SK-N-SH (cell line): Measurements from ENCODE around the gene G3BP1. TPM values are rescaled to one million over a fixed set of nuclear protein-coding genes. Genes with fewer than 3 reads are reported as not detected.

Experiments
- CTCF ChIA-PET: fragments of 300-600, 350-600 bp; formaldehyde crosslinking; extraction: SDS; loops from one replicate; lab custom pipeline; 2021; lab: Yijun Ruan, JAX
- POLR2A ChIA-PET: fragments of 350-600 bp; sonication (Branson Sonifier 250); formaldehyde crosslinking; extraction: SDS; loops from one replicate; lab custom pipeline; 2020; ENCODE audit warnings: antibody characterized with exemption, inconsistent platforms; lab: Yijun Ruan, JAX
- DNase-seq: peaks from one replicate; pipeline ENCODE4 v3.0.0; 2012
- H2AFZ ChIP-seq: fragments of 200-600 bp; sonication (generic); 2 replicates; pipeline ENCODE4 v1.8.1; 2016; ENCODE audit warnings: antibody characterized with exemption, mild to moderate bottlenecking, low read depth
- H3F3A ChIP-seq: fragments of 200-600 bp; sonication (generic); replicated peaks from 2 replicates; pipeline ENCODE3; 2016; ENCODE audit warnings: antibody characterized with exemption, mild to moderate bottlenecking; ENCODE audit not compliant: insufficient read depth
- H3K27ac ChIP-seq, 2 experiments: fragments of 200-500 bp in 1 of 2; fragments of 200-600 bp in 1 of 2; sonication (Bioruptor generic) in 1 of 2; sonication (generic), shearing (Covaris generic) in 1 of 2; 2 replicates each; pipeline versions ENCODE4 v1.5.1 to v1.6.1; 2014 to 2016; ENCODE audit warnings: low read depth in 2 of 2, inconsistent platforms in 1 of 2, low read length in 1 of 2, mild to moderate bottlenecking in 1 of 2, mixed read lengths in 1 of 2
- H3K27me3 ChIP-seq: fragments of 200-600 bp; sonication (generic), shearing (Covaris generic); 2 replicates; pipeline ENCODE4 v1.6.1; 2016; ENCODE audit warnings: mixed run types; ENCODE audit not compliant: insufficient read depth
- H3K36me3 ChIP-seq, 2 experiments: fragments of 200-500 bp in 1 of 2; fragments of 200-600 bp in 1 of 2; sonication (Bioruptor generic) in 1 of 2; sonication (generic) in 1 of 2; replicated peaks in 1 of 2; 2 replicates each; pipeline versions ENCODE3 to v1.5.1; 2014 to 2016; ENCODE audit warnings: low read length in 1 of 2, mild to moderate bottlenecking in 1 of 2; ENCODE audit not compliant: insufficient read depth in 2 of 2, control insufficient read depth in 1 of 2
- H3K4me1 ChIP-seq, 2 experiments: fragments of 200-500 bp in 1 of 2; fragments of 200-600 bp in 1 of 2; sonication (Bioruptor generic) in 1 of 2; sonication (generic), shearing (Covaris generic) in 1 of 2; 2 replicates each; pipeline versions ENCODE4 v1.5.1 to v1.6.1; 2014 to 2016; ENCODE audit warnings: low read depth in 1 of 2, low read length in 1 of 2, mixed run types in 1 of 2; ENCODE audit not compliant: insufficient read depth in 2 of 2, control insufficient read depth in 1 of 2
- H3K4me2 ChIP-seq: fragments of 200-600 bp; sonication (generic), shearing (Covaris generic); 2 replicates; pipeline ENCODE4 v1.6.1; 2017; ENCODE audit warnings: mixed run types
- H3K4me3 ChIP-seq, 2 experiments: fragments of 200-500 bp in 1 of 2; fragments of 200-600 bp in 1 of 2; sonication (Bioruptor generic) in 1 of 2; sonication (generic), shearing (Covaris generic) in 1 of 2; 2 replicates each; pipeline versions ENCODE4 v1.5.1 to v1.8.1; 2014 to 2016; ENCODE audit warnings: low read depth in 2 of 2, inconsistent platforms in 1 of 2, low read length in 1 of 2, mild to moderate bottlenecking in 1 of 2, mixed read lengths in 1 of 2, moderate library complexity in 1 of 2
- H3K79me2 ChIP-seq: fragments of 200-600 bp; sonication (generic); 2 replicates; pipeline ENCODE4 v1.8.1; 2017; ENCODE audit warnings: mild to moderate bottlenecking; ENCODE audit not compliant: insufficient read depth
- H3K9ac ChIP-seq: fragments of 200-600 bp; sonication (generic); 2 replicates; pipeline ENCODE4 v1.6.1; 2017; ENCODE audit warnings: mixed run types
- H3K9me2 ChIP-seq: fragments of 200-600 bp; sonication (generic); 2 replicates; pipeline ENCODE4 v1.6.1; 2017; ENCODE audit warnings: mixed run types
- H3K9me3 ChIP-seq: fragments of 200-600 bp; sonication (generic); 2 replicates; pipeline ENCODE4 v1.6.1; 2017; ENCODE audit warnings: mixed run types, mild to moderate bottlenecking, moderate library complexity
- H4K20me1 ChIP-seq: fragments of 200-600 bp; sonication (generic); 2 replicates; pipeline ENCODE4 v1.6.1; 2017; ENCODE audit warnings: mild to moderate bottlenecking, mixed run types; ENCODE audit not compliant: insufficient read depth
- CHD2 ChIP-seq: fragments of 150-350 bp; IDR thresholded peaks from 2 replicates; pipeline ENCODE4 v1.6.1; 2018; ENCODE audit warnings: low read length; ENCODE audit not compliant: partially characterized antibody
- CTCF ChIP-seq: fragments of 200-600 bp; sonication (generic); IDR thresholded peaks from 2 replicates; pipeline ENCODE4 v1.6.1; 2017; ENCODE audit warnings: antibody characterized with exemption, mild to moderate bottlenecking, moderate library complexity
- EZH2phosphoT487 ChIP-seq: fragments of 200-600 bp; sonication (generic); IDR thresholded peaks from 2 replicates; pipeline ENCODE4 v1.6.1; 2017; ENCODE audit warnings: low read depth, mixed run types, mild to moderate bottlenecking, antibody characterized with exemption, moderate library complexity, borderline replicate concordance
- FOXJ3 ChIP-seq: sonication (generic); formaldehyde crosslinking; IDR thresholded peaks from 2 replicates; pipeline ENCODE4 v1.5.1; 2020; ENCODE audit warnings: mild to moderate bottlenecking, missing genetic modification reagents
- GABPA ChIP-seq: IDR thresholded peaks from 2 replicates; pipeline ENCODE4 v1.4.0; 2012; ENCODE audit warnings: low read depth, mild to moderate bottlenecking
- MXI1 ChIP-seq: IDR thresholded peaks from 2 replicates; pipeline ENCODE4 v1.6.1; 2012; ENCODE audit warnings: mild to moderate bottlenecking, low read depth, low read length, improper control_type of control experiment
- PBX3 ChIP-seq: IDR thresholded peaks from 2 replicates; pipeline ENCODE4; 2012
- POLR2AphosphoS5 ChIP-seq: IDR thresholded peaks from 2 replicates; pipeline ENCODE4 v1.6.1; 2012; ENCODE audit warnings: low read depth, low read length
- RXRA ChIP-seq: IDR thresholded peaks from 2 replicates; pipeline ENCODE4 v1.4.0; 2012; ENCODE audit warnings: low read depth, mild to moderate bottlenecking, borderline replicate concordance
- SIN3A ChIP-seq: IDR thresholded peaks from 2 replicates; pipeline ENCODE4 v1.6.1; 2012; ENCODE audit warnings: low read depth, mild to moderate bottlenecking, low read length, moderate library complexity, borderline replicate concordance
- TCF12 ChIP-seq: IDR thresholded peaks from 2 replicates; pipeline ENCODE4 v1.4.0; 2012
- TEAD4 ChIP-seq: IDR thresholded peaks from 2 replicates; pipeline ENCODE4 v1.4.0; 2012; ENCODE audit warnings: mild to moderate bottlenecking, borderline replicate concordance; ENCODE audit not compliant: insufficient read depth
- USF2 ChIP-seq: fragments of 150-350 bp; IDR thresholded peaks from 2 replicates; pipeline ENCODE4 v1.6.1; 2017; ENCODE audit warnings: antibody characterized with exemption, low read length, low read depth, borderline replicate concordance
- YY1 ChIP-seq: IDR thresholded peaks from 2 replicates; pipeline ENCODE4 v1.4.0; 2012; ENCODE audit warnings: low read depth, mild to moderate bottlenecking
- WGBS: methylation state at CpG from one replicate; pipeline ENCODE4 v1.1.6; 2017; ENCODE audit warnings: low lambda C conversion rate; 5-methylcytosine and 5-hydroxymethylcytosine counted together
- polyA plus RNA-seq, 3 experiments: library from polyadenylated mRNA; depleted of rRNA; stranded (reverse); fragments of >200 nt; gene quantifications; 2 replicates each; pipeline ENCODE4 v1.2.3, GENCODE V29; 2012
- TF ChIP-seq, protein P1 (sequence below): IDR thresholded peaks from 2 replicates; pipeline ENCODE4 v1.6.1; 2012; ENCODE audit warnings: mild to moderate bottlenecking, low read depth, low read length, moderate library complexity
- TF ChIP-seq, protein P2 (sequence below): IDR thresholded peaks from 2 replicates; pipeline ENCODE4 v1.4.0; 2012; ENCODE audit warnings: low read depth, borderline replicate concordance
- TF ChIP-seq, protein P3 (sequence below): IDR thresholded peaks from 2 replicates; pipeline ENCODE4 v1.4.0; 2012; ENCODE audit warnings: low read depth

Gene G3BP1
- polyA plus RNA-seq, 1 of the 3 experiments (the other 2 are of a cell fraction), result 21.7 TPM

DNA sequence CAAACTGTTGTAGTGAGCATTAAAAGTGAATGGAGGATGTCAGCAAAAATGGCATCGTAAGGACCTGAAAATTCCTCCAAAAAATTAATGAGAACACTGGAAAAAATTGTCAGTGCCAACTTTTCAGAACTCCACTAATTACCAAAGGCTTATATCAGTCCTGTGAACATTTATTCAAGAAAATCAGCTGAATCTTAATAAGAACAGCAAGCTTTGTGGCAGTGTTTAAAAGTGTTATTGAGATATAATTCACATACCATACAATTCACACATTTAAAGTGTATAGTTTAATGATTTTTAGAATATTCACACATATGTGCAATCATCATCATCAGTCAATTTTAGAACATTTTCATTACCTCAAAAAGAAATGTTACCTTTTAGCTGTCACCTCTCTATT is 57.6 kb downstream of the G3BP1 start:
- peaks cover 3 to 8% of the 10 kb centered on the region in 2 experiments for H3K36me3 ChIP-seq
- CTCF ChIA-PET, result interaction anchor here (0.7 to 7.5 kb wide), 3 partner anchors 12 to 315 kb away, joined by 3 to 158 read pairs (median 3); no protein-coding TSS in a partner anchor
- WGBS, result 97% methylated on average over 1 of the region's 1 CpG

More for the DNA sequence above, 57.6 kb downstream of the G3BP1 start:
- Histone ChIP-seq H3F3A (no peaks in the 10 kb centered on the region), H3K4me1 (peaks cover 0 to 3% of the 10 kb centered on the region in 2 experiments; a peak in 1 of 4 replicates), H3K27me3 (no peaks in the 10 kb centered on the region), H3K4me3 (no peak overlapping the region), H3K9me2 (no peaks in the 10 kb centered on the region), H3K79me2 (no peaks in the 10 kb centered on the region), H4K20me1 (no peaks in the 10 kb centered on the region), H3K4me2 (no peak overlapping the region), H3K9me3 (peaks cover 11% of the 10 kb centered on the region; the same call in 1 of the 2 replicates), H3K27ac (no peak overlapping the region), H3K9ac (no peak overlapping the region), H2AFZ (no peak overlapping the region)
- TF ChIP-seq USF2, result no peak
- no peak for TF ChIP-seq TEAD4
- no peak for TF ChIP-seq RXRA
- no peak for TF ChIP-seq SIN3A
- no peak for TF ChIP-seq PBX3
- TF ChIP-seq POLR2AphosphoS5, result no peak
- TF ChIP-seq FOXJ3 (CRISPR knock-in tag), result no peak
- no peak for TF ChIP-seq GABPA
- no peak for TF ChIP-seq YY1
- no peak for TF ChIP-seq MXI1
- TF ChIP-seq, protein P1, sequence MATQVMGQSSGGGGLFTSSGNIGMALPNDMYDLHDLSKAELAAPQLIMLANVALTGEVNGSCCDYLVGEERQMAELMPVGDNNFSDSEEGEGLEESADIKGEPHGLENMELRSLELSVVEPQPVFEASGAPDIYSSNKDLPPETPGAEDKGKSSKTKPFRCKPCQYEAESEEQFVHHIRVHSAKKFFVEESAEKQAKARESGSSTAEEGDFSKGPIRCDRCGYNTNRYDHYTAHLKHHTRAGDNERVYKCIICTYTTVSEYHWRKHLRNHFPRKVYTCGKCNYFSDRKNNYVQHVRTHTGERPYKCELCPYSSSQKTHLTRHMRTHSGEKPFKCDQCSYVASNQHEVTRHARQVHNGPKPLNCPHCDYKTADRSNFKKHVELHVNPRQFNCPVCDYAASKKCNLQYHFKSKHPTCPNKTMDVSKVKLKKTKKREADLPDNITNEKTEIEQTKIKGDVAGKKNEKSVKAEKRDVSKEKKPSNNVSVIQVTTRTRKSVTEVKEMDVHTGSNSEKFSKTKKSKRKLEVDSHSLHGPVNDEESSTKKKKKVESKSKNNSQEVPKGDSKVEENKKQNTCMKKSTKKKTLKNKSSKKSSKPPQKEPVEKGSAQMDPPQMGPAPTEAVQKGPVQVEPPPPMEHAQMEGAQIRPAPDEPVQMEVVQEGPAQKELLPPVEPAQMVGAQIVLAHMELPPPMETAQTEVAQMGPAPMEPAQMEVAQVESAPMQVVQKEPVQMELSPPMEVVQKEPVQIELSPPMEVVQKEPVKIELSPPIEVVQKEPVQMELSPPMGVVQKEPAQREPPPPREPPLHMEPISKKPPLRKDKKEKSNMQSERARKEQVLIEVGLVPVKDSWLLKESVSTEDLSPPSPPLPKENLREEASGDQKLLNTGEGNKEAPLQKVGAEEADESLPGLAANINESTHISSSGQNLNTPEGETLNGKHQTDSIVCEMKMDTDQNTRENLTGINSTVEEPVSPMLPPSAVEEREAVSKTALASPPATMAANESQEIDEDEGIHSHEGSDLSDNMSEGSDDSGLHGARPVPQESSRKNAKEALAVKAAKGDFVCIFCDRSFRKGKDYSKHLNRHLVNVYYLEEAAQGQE, result no peak
- no peak for TF ChIP-seq CTCF
- TF ChIP-seq CHD2, result no peak
- no peak for TF ChIP-seq TCF12
- TF ChIP-seq, protein P2, sequence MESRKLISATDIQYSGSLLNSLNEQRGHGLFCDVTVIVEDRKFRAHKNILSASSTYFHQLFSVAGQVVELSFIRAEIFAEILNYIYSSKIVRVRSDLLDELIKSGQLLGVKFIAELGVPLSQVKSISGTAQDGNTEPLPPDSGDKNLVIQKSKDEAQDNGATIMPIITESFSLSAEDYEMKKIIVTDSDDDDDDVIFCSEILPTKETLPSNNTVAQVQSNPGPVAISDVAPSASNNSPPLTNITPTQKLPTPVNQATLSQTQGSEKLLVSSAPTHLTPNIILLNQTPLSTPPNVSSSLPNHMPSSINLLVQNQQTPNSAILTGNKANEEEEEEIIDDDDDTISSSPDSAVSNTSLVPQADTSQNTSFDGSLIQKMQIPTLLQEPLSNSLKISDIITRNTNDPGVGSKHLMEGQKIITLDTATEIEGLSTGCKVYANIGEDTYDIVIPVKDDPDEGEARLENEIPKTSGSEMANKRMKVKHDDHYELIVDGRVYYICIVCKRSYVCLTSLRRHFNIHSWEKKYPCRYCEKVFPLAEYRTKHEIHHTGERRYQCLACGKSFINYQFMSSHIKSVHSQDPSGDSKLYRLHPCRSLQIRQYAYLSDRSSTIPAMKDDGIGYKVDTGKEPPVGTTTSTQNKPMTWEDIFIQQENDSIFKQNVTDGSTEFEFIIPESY, result no peak
- no peak for TF ChIP-seq EZH2phosphoT487
- TF ChIP-seq, protein P3, sequence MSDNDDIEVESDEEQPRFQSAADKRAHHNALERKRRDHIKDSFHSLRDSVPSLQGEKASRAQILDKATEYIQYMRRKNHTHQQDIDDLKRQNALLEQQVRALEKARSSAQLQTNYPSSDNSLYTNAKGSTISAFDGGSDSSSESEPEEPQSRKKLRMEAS, result no peak
- no peak for DNase-seq
- POLR2A ChIA-PET, result no interaction called here
